ENCODE results near the gene LILRA5.
"Not testable (repeated sequence)": the region's sequence is repeated elsewhere in the genome, so short reads cannot be mapped to it uniquely, and the experiment has no call there.

LILRA5 gene

GRCh38 chr19:54312436-54313377, at the start of gene LILRA5:
Gene LILRA5, minus strand, starts transcription at chr19:54313166. Its CDS starts 147 bp downstream, at chr19:54313019.
- no peak for DNase-seq (ENCODE audit: extremely low spot score, insufficient read length, low read depth)
- no peak for FAIRE-seq

GRCh38 chr19:54361680-54362422, 48.9 kb upstream of the LILRA5 start:
- DNase-seq (ENCODE audit: extremely low spot score, insufficient read length, low read depth), result not testable (repeated sequence)
- peak; percentile 94 for FAIRE-seq

GRCh38 chr19:54359149-54359820, 46.3 kb upstream of the LILRA5 start:
- FAIRE-seq, result peak; percentile 95
- DNase-seq (ENCODE audit: extremely low spot score, insufficient read length, low read depth), result not testable (repeated sequence)

GRCh38 chr19:54357381-54357780, 44.4 kb upstream of the LILRA5 start:
- FAIRE-seq, result no peak

GRCh38 chr19:54356444-54357056, 43.6 kb upstream of the LILRA5 start:
- DNase-seq (ENCODE audit: extremely low spot score, insufficient read length, low read depth), result no peak
- FAIRE-seq, result no peak

More at GRCh38 chr19:54357381-54357780, 44.4 kb upstream of the LILRA5 start:
- DNase-seq (ENCODE audit: extremely low spot score, insufficient read length, low read depth), result no peak

GRCh38 chr19:54355675-54356074, 42.7 kb upstream of the LILRA5 start:
- FAIRE-seq, result no peak
- DNase-seq (ENCODE audit: extremely low spot score, insufficient read length, low read depth), result no peak

GRCh38 chr19:54354761-54355160, 41.8 kb upstream of the LILRA5 start:
- FAIRE-seq (no peak), DNase-seq (ENCODE audit: extremely low spot score, insufficient read length, low read depth) (no peak)

- DNase-seq (ENCODE audit: extremely low spot score, insufficient read length, low read depth), result no peak
- no peak for FAIRE-seq
Observed at GRCh38 chr19:54352546-54352945, 39.6 kb upstream of the LILRA5 start.

- FAIRE-seq, result no peak
- no peak for DNase-seq (ENCODE audit: extremely low spot score, insufficient read length, low read depth)
Observed at GRCh38 chr19:54352041-54352440, 39.1 kb upstream of the LILRA5 start.

GRCh38 chr19:54351474-54351873, 38.5 kb upstream of the LILRA5 start:
- no peak for FAIRE-seq
- no peak for DNase-seq (ENCODE audit: extremely low spot score, insufficient read length, low read depth)

GRCh38 chr19:54345938-54346386, 33.0 kb upstream of the LILRA5 start:
- peak; percentile 51 for FAIRE-seq
- no peak for DNase-seq (ENCODE audit: extremely low spot score, insufficient read length, low read depth)

- no peak for FAIRE-seq
- no peak for DNase-seq (ENCODE audit: extremely low spot score, insufficient read length, low read depth)
Observed at GRCh38 chr19:54343868-54344267, 30.9 kb upstream of the LILRA5 start.

GRCh38 chr19:54341295-54341694, 28.3 kb upstream of the LILRA5 start:
- FAIRE-seq (no peak), DNase-seq (ENCODE audit: extremely low spot score, insufficient read length, low read depth) (no peak)

- DNase-seq (ENCODE audit: extremely low spot score, insufficient read length, low read depth) (no peak), FAIRE-seq (no peak)
Observed at GRCh38 chr19:54339646-54340358, 26.8 kb upstream of the LILRA5 start.

GRCh38 chr19:54338521-54338920, 25.6 kb upstream of the LILRA5 start:
- FAIRE-seq (no peak), DNase-seq (ENCODE audit: extremely low spot score, insufficient read length, low read depth) (no peak)

- DNase-seq (ENCODE audit: extremely low spot score, insufficient read length, low read depth) (no peak), FAIRE-seq (no peak)
Observed at GRCh38 chr19:54337858-54338230, 24.9 kb upstream of the LILRA5 start.

- FAIRE-seq (no peak), DNase-seq (ENCODE audit: extremely low spot score, insufficient read length, low read depth) (no peak)
Observed at GRCh38 chr19:54336893-54337857, 24.2 kb upstream of the LILRA5 start.
